Activated T-cell treated with anti-CD3 and anti-CD28 coated beads for 4 hours (primary cell): ENCODE measurements around the gene TPMT.
"Not testable (repeated sequence)": the region's sequence is repeated elsewhere in the genome, so short reads cannot be mapped to it uniquely, and the experiment has no call there.

Source experiments
- DNase-seq: peaks from one replicate; pipeline ENCODE4 v3.0.0-alpha.2; 2020

Gene TPMT

DNA sequence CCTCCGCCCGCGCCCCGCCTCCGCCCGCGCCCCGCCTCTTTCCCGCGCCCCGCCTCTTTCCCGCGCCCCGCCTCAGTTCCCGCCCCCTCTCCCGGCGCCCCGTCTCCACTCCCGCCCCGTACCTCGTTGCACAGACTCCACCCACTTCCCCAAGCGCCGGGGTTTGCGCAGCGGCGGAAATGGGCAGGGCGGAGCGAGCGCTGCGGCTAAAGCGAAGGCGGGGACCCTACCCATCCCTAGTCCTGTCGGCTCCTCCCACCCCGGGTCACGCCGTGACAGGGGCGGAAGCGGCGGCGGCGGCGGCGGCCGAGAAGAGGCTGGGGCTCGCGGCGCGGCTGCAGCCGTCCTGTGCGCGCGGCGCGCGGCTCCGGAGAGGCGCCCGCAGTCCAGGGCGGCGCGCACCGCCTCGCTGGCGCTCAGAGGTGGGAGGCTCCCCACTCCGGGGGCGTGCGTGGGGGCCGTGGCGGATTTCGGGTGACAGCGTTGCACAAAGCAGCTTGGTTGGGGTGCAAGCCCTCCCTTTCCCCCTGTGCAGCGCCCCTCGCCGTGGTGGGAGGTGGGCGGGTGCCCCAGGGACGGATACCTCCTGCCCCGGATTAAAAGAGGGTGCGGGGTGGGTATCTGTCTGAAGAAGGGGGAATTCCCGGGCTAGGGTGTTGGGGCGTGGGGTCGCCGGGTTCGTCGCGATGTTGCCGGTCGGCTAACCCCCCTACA, 430 bp upstream of the TPMT start, which contains the start of gene KDM1B:
KDM1B (plus strand) TSS at position 273 of the 714 bp plus-strand sequence. CDS start 4,474 bp downstream, outside the sequence.
- DNase-seq: peak; percentile 96

DNA sequence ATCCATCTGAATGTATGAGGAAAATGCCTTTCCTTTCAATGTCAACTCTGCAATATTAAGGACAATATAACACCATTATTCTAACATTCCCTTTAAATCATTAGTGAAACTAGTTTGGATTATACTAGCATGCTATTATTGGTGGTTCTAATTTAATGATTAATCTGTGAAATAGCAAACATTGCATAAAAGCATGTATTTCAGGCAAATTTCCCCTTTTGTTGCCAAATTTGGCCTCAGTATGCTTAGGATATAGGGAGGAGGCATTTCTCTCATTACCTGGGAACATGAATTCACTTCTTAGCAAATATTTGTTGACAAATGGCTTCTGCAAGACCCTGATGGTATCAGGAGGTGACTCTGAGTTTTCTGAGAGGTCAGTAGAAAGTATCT, 1.6 kb downstream of the TPMT start:
- no peak for DNase-seq

DNA sequence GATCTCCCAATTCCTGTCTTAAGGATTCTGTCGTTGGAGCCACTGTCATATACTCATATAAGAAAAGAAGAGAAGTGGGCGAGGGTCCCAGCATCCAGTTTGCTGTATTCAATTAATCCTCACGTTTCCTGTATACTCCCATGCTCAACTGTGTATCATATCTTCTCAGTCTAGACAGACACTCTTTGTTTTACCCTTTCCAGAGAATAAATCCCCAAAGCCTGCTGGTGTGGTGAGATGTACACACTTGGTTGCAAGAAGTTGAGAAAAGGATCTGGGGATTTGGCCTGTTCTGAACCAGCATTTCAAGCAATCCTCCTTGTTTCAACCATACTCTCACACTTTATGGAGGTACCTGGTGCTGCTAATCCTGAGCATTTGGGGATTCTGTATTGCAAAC, 3.1 kb downstream of the TPMT start:
- no peak for DNase-seq

DNA sequence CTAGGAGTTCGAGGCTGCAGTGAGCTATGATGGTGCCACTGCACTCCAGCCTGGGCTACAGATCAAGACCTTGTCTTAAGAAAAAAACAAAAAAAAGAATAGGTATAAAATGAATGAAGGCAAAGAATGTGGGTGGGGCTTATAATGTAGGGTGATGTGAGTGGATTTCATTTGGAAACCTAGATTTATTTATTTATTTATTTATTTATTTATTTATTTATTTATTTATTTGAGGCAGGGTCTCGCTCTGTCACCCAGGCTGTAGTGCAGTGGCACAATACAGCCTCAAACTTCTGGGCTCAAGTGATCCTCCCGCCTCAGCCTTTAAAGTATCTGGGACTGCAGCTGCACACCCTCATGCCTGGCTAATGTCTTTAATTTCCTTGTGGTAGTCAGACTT, 3.5 kb downstream of the TPMT start:
- DNase-seq: not testable (repeated sequence)

DNA sequence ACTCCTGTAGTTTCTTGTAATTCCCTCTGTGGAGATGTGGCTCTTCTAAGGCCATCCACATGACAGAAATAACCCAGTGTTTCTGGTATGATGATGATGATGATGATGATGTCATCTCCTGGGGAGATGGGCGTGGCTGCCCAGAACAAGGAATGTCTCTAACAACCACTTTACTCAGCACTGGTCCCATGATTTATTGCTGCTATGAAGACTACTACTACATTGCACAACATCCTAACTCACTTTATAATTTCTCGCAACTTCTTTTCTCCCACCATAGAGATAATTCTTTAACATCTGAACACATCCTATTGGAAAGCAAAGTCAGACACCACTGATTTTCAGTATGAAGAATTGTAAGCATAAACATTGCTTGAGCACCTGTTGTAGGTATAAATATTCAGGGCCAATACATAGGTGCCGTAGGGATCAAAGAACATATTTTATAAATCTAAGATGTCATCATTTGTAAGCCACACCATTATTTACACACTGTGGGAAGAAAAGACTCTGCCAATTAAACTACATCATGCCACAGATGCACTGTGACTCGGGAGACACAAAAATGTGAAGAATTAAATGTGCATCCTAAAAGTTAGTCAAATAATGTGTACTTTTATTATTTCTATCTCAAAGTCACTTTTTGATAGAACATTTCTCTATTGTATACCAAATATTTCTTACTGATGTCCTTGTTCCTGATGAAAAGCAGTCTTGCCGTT, 6.4 kb downstream of the TPMT start:
- DNase-seq: no peak

DNA sequence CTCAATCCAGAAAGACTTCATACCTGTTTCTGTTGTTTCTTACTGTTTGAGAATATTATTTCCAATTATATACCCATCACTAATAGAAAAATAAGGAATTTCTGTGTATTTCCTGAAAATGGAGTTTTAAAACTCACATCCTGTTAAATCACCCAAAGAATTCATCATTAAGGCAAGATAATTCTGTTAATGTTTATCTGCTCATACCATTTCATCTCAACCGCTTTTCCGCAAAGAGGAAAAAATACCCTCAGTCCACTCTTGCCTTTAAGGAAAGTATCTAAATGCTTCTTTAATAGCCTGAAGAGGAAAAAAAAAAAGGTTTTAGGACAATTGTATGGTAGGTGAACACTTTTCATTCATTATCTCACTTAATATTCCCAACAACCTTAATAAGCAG, 7.3 kb downstream of the TPMT start:
- no peak for DNase-seq

DNA sequence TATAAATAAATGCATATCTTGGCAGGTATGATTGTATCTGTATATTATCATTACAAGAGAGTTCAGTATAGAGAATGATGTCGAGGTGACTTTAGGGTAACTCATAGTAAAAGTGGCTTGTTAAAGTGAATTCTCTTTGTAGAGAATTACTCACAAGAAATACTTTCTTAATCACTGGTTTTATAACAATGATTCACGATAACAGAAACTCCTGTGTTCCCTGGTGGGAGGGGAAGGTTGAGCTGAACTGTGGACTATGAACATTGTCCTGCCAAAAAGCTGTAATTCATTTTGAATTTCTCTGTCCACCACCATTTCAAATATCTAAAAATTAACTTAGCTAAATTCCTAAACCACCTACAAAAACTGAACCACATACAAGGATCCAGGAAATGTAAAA, 7.7 kb downstream of the TPMT start:
- DNase-seq: no peak

DNA sequence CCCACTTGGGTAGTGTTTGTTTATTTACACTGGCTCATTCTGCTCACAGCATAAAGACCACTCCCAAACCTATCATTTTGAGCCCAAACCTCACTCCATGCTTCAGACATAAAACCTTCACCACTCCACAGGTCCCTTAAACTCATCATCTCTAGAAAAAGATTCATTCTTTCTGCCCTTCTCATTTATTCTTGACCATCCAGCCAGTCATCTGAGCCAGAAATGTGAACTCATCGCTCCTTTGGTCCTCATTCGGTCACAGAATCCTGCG, 12.4 kb downstream of the TPMT start:
- DNase-seq: no peak

DNA sequence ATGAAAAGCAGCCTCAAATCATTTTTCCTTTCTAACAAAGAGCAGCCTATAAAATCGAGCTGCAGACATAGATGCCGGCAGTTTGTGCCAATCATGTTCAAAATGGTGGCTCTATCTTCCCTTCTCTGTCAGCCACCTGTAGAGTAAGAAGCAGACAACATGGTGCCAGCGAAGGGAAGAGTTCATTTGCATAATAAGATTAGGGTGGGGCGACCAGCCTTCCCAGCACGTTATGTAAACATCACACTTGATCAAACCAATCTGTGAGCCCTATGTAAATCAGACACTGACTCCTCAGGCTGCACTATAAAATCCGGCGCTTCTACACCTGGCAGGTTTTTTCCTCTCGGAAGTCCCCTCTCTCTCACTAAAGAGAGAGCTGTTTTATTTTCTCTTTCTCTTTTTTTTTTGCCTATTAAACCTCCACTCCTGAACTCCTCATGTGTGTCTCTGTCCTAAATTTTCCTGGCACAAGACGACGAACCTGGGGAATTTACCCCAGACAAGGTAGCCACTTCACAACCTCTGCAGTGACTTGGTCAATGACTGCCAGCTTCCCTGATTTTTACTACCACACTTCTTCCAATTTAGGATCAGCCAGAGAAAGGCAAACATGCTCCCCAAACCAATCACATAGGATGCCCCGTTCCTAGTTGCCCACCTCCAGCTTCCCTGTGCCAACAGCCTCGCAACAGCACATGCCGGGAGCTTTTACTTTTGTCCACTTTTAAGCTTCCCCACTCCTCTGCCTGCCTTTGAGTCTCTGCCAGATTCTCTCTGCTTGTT, 12.9 kb downstream of the TPMT start:
- DNase-seq: no peak

DNA sequence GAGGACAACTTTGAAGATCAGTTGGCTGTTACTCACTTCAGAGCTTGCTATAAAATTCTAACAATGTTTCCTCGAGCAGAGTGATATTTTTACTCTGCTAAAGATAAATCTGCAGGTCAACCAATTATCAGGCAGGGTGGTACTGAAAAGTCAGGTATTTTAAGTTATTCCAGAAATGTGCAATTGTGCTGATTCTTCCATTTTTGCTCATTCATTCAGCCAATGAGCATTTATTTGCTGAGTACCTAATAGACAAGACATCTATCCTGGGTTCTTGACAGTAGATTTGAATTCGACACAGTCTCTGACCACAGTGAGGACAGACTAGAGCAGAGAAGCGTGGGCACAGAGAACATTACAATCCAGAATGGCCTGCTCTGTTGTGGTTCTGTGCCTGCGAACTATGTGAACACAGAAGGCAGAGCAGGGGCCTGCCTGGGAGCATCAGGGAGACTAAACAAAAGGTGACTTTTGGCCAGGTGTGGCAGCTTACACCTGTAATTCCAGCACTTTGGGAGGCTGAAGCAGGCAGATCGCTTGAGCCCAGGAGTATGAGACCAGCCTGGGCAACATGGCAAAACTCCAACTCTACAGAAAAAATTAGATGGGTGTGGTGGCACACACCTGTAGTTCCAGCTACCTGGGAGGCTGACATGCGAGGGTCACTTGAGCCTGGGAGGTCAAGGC, 14.8 kb downstream of the TPMT start:
- no peak for DNase-seq

DNA sequence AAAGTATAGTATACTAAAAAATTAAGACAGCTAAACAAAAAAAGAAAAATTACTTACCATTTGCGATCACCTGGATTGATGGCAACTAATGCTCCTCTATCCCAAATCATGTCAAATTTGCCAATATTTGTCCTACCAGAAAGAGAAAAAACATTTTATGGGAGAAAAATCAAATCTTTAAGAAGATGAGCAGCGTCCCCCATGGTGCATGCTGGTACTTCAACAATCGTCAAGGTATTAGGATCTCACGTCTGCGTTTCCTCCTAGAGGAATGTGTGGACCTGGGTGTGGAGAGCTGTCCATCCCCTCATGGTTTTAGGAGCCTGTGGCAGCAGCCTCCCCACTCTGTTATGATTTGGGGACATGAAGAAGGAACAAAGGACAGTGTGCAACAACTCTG, 16.0 kb downstream of the TPMT start:
- no peak for DNase-seq

DNA sequence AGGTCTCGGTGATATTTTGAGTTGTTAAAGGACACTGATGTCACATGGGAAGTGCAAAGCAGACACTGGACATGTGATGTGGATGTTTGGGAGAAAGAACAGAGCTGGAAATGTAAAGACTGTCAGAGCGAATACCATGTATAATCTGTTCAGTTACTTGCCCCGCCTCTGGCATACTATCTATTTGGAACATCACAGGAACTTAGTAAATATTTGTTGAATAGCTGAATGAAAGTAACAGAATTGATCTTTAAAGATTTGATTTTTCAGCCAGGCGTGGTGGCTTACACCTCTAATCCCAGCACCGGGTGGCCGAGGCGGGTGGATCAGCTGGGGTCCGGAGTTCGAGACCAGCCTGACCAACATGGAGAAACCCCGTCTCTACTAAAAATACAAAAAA, 18.6 kb downstream of the TPMT start:
- no peak for DNase-seq

DNA sequence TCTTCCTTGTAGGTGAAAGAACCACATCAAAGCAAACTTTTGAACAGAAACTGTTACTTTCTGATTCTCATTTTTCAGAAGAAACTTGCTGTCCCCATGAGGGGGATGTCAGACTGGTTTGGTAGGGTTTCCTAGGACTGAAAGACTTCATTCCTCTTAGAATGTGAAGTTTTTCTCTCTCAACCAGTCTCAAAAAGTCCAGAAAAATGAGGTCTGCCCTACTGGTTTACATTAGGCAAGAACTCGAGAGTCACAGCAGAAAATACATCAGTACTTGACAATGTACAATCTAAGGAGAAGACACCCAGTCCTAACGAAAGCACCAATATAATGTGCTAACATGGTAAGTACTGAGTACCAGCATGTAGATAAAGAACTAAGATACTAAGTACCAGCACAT, 19.7 kb downstream of the TPMT start:
- DNase-seq: no peak

DNA sequence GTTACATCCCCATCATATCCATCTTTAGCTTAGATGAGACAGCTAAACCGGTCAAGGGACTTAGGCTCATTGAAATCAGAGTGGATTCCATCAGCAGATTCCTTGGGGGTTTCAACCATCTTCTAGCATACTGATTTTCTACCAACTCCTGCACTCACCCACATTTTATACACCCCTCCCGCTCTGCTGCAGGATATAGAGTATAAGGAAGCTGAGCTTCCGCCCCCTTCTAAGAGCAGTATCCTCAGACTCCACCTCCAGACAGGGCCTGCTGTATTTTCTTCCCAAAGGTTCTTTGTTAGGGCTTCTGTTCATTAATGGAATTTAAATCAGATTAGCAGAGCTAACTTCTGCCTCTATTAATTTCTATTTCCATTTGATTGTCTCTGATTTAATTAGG, 22.5 kb downstream of the TPMT start:
- DNase-seq: no peak

DNA sequence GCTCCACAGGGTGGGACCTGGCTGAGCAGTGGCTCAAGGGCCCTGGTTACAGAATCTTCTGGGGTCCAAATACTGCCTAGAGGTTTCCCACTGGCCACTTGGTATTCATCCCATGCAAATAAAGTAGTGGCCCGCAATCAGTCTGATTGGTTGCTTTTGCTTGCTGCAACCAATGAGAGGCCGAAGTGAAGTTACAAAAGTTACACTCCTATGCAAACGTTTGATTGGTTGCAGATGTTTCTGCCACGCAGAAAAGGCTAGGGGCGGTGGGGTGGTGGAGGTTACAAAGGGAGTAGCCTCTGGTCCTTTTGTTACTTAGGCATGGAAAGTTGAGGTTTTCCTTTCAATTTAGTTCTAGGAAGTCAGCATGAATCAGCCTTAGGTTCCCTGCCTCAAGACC, 28.8 kb downstream of the TPMT start:
- no peak for DNase-seq

DNA sequence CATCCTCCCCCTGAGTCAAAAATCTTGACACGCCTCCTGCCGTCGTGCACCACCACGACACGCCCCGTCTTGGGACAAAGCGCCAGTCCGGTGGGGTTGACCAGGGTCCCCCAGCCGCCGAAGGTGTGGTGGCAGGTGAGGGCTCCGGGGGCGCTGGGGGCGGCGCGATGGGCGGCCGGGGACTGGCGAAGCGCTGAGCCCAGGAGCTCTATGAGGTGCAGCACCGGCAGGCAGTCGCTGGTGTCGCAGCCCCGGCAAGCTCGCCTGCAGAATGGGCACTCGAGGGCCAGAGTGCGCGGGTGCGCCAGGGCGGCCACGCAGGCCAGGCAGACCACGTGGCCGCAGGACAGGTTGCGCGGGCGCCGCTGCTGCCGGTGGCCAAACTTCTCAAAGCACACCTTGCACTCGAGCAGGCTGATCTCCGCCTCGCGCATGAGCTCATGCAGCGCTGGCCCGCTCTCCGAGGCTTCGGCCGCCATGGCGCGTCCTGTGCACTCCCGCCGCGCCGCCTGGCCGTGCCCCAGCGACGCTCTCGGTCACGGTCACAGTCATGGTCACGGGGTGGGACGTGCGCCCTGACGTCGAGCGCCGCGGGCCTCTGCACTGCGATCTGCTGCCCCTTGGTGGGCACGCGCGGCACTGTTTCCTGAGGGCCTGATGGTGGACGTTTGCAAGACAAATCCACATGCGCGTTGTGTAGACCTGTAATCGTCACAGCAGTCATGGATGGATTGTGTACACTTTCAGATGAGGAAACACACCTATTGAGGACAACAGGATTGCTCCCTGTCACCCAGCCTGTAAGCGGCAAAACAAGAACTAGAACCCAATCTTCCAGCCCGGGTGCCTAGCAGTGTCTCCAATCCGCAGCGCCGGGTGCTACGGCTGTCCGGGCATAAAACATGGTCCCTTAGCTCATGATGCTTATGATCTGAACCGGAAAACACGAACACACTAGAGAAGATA, 32.5 kb downstream of the TPMT start, which contains the start of gene NHLRC1:
NHLRC1 (minus strand) TSS at position 550 of the 966 bp plus-strand sequence; CDS start at position 479, 71 bp downstream.
- peak; percentile 54 for DNase-seq

DNA sequence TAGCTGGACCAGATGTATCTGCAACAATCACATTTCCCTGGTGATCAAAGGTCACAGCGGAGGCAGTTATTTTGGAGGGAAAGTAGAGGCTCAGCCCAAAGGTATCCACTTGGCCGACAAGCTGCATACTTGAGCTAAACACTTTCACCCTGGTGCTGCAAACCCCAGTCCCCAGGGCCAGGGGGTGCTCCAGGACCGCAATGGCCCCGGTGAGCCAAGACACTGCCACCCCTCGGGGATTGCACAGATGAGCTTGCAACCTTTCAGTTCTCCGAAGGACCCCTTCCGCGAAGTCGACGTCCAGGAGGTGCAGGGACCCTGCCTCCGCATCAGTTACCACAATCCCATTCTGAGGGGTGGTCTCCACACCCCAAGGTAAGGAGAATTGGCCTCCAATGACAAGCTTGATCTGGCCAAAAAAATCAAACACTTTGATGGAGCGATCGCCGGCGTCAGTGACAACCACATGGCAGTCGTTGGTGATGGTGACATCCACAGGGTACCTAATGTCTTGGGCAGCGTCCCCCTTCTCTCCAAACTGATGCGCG, 33.2 kb downstream of the TPMT start:
- no peak for DNase-seq

DNA sequence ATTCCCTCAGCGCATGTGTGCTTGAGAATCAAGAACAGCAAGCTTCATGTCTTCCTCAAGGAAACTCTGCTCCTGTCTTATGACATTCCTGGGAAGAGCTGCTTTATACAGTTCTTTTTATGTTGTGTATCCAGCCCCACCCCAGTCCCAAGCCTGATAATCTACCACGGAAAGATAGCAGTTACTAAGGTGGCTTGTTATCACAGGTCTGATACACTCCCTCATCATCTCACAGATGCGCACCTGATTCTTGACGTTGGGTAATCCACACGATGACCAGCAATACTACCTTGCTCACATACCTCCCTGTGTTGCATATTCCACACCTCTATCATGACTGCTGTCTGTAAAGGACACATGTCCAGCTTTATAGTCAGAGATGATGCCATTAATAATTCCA, 35.6 kb downstream of the TPMT start:
- no peak for DNase-seq

DNA sequence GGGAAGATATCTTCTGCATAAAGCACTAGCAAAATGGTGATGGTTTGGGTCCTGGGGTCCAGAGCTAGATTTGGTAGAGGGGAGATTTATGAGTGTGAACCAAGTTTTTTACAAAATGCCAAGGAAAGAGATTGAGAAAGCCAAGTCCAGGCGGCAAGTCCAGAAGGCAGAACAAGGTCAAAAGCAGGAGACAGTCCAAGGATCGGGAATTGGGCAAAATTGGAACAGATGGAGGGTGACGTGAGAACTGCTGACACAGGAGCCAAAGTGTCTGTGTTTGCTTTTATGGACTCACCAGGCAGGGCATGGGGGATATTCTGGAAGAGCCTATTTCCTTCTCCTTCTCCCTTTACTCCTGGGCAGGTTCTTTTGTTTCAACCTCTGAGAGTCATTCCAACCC, 36.5 kb downstream of the TPMT start:
- no peak for DNase-seq

DNA sequence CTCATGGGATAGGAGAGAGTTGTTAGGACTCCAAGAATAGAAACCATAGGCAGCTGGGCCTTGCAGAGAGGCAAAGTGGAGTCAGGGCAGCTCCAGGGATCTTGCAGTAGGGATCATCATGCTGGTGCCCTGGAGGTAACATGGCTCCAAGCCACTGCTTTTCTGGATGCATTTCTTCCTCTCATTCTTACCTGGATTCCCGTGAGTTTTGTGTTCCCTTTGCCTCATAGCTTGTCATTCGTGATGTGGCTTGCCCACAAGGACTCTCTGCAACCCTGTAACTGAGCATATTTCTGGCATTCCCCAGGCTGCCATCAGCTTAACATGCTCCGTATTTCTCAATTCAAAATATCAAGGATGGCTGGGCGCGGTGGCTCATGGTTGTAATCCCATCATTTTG, 37.7 kb downstream of the TPMT start:
- no peak for DNase-seq

DNA sequence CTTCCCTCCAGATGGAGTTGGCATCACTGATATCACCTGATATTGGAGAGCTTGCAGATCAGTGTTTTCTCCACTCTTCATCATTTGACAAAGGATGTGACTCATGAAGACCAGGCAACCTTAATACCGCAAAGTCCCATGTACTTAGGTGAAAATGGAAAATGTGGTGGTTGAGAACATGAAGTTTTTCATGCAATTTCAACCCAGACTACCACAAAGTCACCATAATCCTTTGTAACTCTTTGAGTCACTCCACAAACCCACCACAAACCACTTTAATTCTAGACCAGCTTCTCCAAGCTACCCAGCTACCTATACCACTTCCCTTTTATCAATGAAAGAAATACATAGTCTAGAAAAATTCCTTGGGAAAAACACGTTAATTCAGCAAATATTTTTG, 39.5 kb downstream of the TPMT start:
- DNase-seq: no peak

DNA sequence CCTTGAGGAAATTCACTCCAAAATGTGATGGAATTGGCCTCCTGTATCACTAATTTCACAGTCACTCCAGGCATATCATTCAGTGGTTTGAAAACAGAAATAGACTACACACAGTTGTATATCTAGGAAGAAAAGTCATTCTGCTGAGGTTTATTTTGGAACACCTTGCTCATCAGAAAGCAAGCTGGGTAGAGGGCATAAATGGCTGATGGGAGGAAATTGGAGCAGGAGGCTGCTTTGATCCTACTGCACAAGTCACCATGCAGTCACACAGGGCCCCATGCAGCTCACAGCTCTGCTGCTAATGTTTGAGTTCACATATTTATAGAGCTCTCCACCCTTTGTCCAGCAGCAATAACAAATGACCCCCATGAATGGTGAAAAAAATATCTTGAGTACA, 44.7 kb downstream of the TPMT start:
- no peak for DNase-seq
